Left cardiac atrium (tissue), 4 donors: ENCODE results near the gene USP38. TPM values are rescaled to one million over a fixed set of nuclear protein-coding genes. Genes with fewer than 3 reads are reported as not detected.
"Not testable (repeated sequence)": the region's sequence is repeated elsewhere in the genome, so short reads cannot be mapped to it uniquely, and the experiment has no call there.

Experiments used
- ATAC-seq, 2 donors: fragments of 200-7000 bp; cut with Tn5 transposase; one replicate each; pipeline ENCODE4 v1.9.1; 2020; ENCODE audit warnings: mild to moderate bottlenecking in 2 of 2, moderate library complexity in 2 of 2
- DNase-seq: peaks from one replicate; pipeline ENCODE4 v3.0.0-alpha.2; 2020
- intact Hi-C, 2 donors: fragments of 100-400 bp; cut with DNase I; formaldehyde crosslinking; loops; one replicate each; pipeline versions ENCODE4 v1.14.1 to v1.15.1; 2022 to 2023
- long read RNA-seq: library from polyadenylated mRNA; unstranded; transcript quantifications from one replicate; pipeline ENCODE4 v2.0.0, GENCODE V29; 2021
- total RNA-seq, 2 donors: library from RNA; stranded (reverse); fragmentation: NEBNext Ultra II Directional; extraction: Animal tissue kit (Norgen Biotek cat#: 25700); gene quantifications; one replicate each; pipeline ENCODE4 v1.2.1, GENCODE V29; 2021
- donor health status: DM: no; HTN: yes; CAD: no.
- donor health status: DM: no; HTN: yes; CAD: no; lungs with severe emphysema.
- donor health status: DM: yes; HTN: yes; CAD: no.
- donor health status: Dilated cardiomyopathy.

Gene USP38
- 10 to 100 TPM; 17.3 to 21.0 TPM for total RNA-seq
- long read RNA-seq, full-length matches to known transcripts = 16 of 17 reads
- long read RNA-seq, partial matches to known transcripts = 0 of 17 reads
- long read RNA-seq, other reads (novel, unspliced or antisense) = 1 of 17 reads

GRCh38 chr4:143184503-143185252 lies at the start of gene USP38:
USP38 (plus strand) TSS chr4:143184917; CDS start chr4:143185451, 534 bp downstream.
- DNase-seq = peak; percentile 92
- ATAC-seq = peak; percentile 96
- intact Hi-C loops = loop anchor here in 1 of 2 donors (10.0 kb wide), 1 partner anchor 300 kb away; no protein-coding TSS in a partner anchor

- intact Hi-C loops = no loop called here
- no peak for DNase-seq
- ATAC-seq = no peak
Observed at GRCh38 chr4:143135358-143135757, 49.4 kb upstream of the USP38 start.

- ATAC-seq (no peak), DNase-seq (no peak)
- intact Hi-C loops = no loop called here
Observed at GRCh38 chr4:143140696-143141095, 44.0 kb upstream of the USP38 start.

- DNase-seq (no peak), ATAC-seq (no peak)
- intact Hi-C loops = no loop called here
Observed at GRCh38 chr4:143148521-143148920, 36.2 kb upstream of the USP38 start.

- intact Hi-C loops = no loop called here
- DNase-seq (no peak), ATAC-seq (no peak)
Observed at GRCh38 chr4:143156853-143157252, 27.9 kb upstream of the USP38 start.

GRCh38 chr4:143163614-143164013 lies 21.1 kb upstream of the USP38 start:
- ATAC-seq (no peak), DNase-seq (no peak)
- intact Hi-C loops = no loop called here

- DNase-seq, ATAC-seq, intact Hi-C loops: not testable (repeated sequence)
Observed at GRCh38 chr4:143166722-143167121, 18.0 kb upstream of the USP38 start.

GRCh38 chr4:143178923-143179322 lies 5.8 kb upstream of the USP38 start:
- intact Hi-C loops = no loop called here
- ATAC-seq (no peak), DNase-seq (no peak)

GRCh38 chr4:143183513-143184216 lies 1.1 kb upstream of the USP38 start:
- intact Hi-C loops = loop anchor here in 1 of 2 donors (10.0 kb wide), 1 partner anchor 299 kb away; no protein-coding TSS in a partner anchor
- no peak for ATAC-seq
- no peak for DNase-seq

GRCh38 chr4:143184217-143184502 lies 557 bp upstream of the USP38 start:
- intact Hi-C loops = loop anchor here in 1 of 2 donors (10.0 kb wide), 1 partner anchor 299 kb away; no protein-coding TSS in a partner anchor
- ATAC-seq (peak; percentile 7 to 12), DNase-seq (no peak)

GRCh38 chr4:143185253-143186107 lies 763 bp downstream of the USP38 start:
- DNase-seq (no peak), ATAC-seq (peak; percentile 8 to 20)
- intact Hi-C loops = loop anchor here in 1 of 2 donors (10.0 kb wide), 1 partner anchor 301 kb away; no protein-coding TSS in a partner anchor

GRCh38 chr4:143186212-143186611 lies 1.5 kb downstream of the USP38 start:
- DNase-seq (no peak), ATAC-seq (no peak)
- intact Hi-C loops = loop anchor here in 1 of 2 donors (10.0 kb wide), 1 partner anchor 301 kb away; no protein-coding TSS in a partner anchor

GRCh38 chr4:143186649-143187048 lies 1.9 kb downstream of the USP38 start:
- intact Hi-C loops = loop anchor here in 1 of 2 donors (10.0 kb wide), 1 partner anchor 302 kb away; no protein-coding TSS in a partner anchor

GRCh38 chr4:143188136-143189088 lies 3.7 kb downstream of the USP38 start:
- ATAC-seq (no peak), DNase-seq (no peak)
- intact Hi-C loops = loop anchor here in 1 of 2 donors (10.0 kb wide), 1 partner anchor 304 kb away; no protein-coding TSS in a partner anchor

More at GRCh38 chr4:143186649-143187048, 1.9 kb downstream of the USP38 start:
- DNase-seq = no peak
- ATAC-seq = no peak

GRCh38 chr4:143189528-143189927 lies 4.8 kb downstream of the USP38 start:
- intact Hi-C loops = loop anchor here in 1 of 2 donors (10.0 kb wide), 1 partner anchor 305 kb away; no protein-coding TSS in a partner anchor
- DNase-seq (no peak), ATAC-seq (no peak)

GRCh38 chr4:143195581-143195980 lies 10.9 kb downstream of the USP38 start:
- intact Hi-C loops = no loop called here
- ATAC-seq = no peak
- no peak for DNase-seq

GRCh38 chr4:143196323-143196722 lies 11.6 kb downstream of the USP38 start:
- DNase-seq = no peak
- intact Hi-C loops = no loop called here
- ATAC-seq = no peak

- DNase-seq = no peak
- intact Hi-C loops = no loop called here
- ATAC-seq = no peak
Observed at GRCh38 chr4:143199503-143199902, 14.8 kb downstream of the USP38 start.
